ENCODE data around the gene PRKAB1. TPM values are rescaled to one million over a fixed set of nuclear protein-coding genes. Genes with fewer than 3 reads are reported as not detected.
A peak's percentile ranks its signal among the peaks of the same experiment; 100 is the strongest.

The PRKAB1 gene
- total and polyA plus RNA-seq, 9 of the 15 experiments (the other 6 are each of a cell fraction or from before 2014, with no cell fraction given): 32.6 to 94.2 (median 63.8) TPM

- no peak for TF ChIP-seq HINFP (tag; conservative IDR thresholded peaks at IDR 0.05; ENCODE audit: low read depth)
- TF ChIP-seq MAFG (tag; conservative IDR thresholded peaks at IDR 0.05): peak; percentile 34; the same call in 1 of the 2 replicates
- no peak for TF ChIP-seq SP1 (CRISPR knock-in tag; IDR thresholded peaks at IDR 0.05)
- no peak for TF ChIP-seq TRIM28 (IDR thresholded peaks at IDR 0.05)
- peak; percentile 57 for TF ChIP-seq CBFA2T2 (conservative IDR thresholded peaks at IDR 0.05)
- no peak for TF ChIP-seq PBX2 (CRISPR knock-in tag; IDR thresholded peaks at IDR 0.05; ENCODE audit: low read depth)
- peak; percentile 91 for TF ChIP-seq PBX2 (tag; conservative IDR thresholded peaks at IDR 0.05; ENCODE audit: low read depth)
- TF ChIP-seq PRDM10 (IDR thresholded peaks at IDR 0.05; ENCODE audit: partially characterized antibody): no peak
- no peak for TF ChIP-seq XRCC5 (IDR thresholded peaks at IDR 0.05; ENCODE audit: low read depth, low read length)
- peak; percentile 77 for TF ChIP-seq CBFA2T3 (IDR thresholded peaks at IDR 0.05)
- peak; percentile 72; the same call in 1 of the 2 replicates for TF ChIP-seq EHMT2 (IDR thresholded peaks at IDR 0.05)
- peak; percentile 94 for TF ChIP-seq PKNOX1 (IDR thresholded peaks at IDR 0.05)
- TF ChIP-seq FOSL1 (tag; conservative IDR thresholded peaks at IDR 0.05): 0 out of 2 replicates have a peak, but pooled peaks have one; percentile 19
- TF ChIP-seq NR4A1 (CRISPR knock-in tag; IDR thresholded peaks at IDR 0.05): no peak
- no peak for TF ChIP-seq NR4A1 (tag; IDR thresholded peaks at IDR 0.05)
- TF ChIP-seq CREBBP (IDR thresholded peaks at IDR 0.05; ENCODE audit: low read depth, low read length): no peak
- no peak for TF ChIP-seq GTF2F1 (IDR thresholded peaks at IDR 0.05; ENCODE audit: low read depth, low read length)
- peak; percentile 51 for TF ChIP-seq SMAD4 (CRISPR knock-in tag; conservative IDR thresholded peaks at IDR 0.05)
- TF ChIP-seq TRIM25 (IDR thresholded peaks at IDR 0.05; ENCODE audit: borderline replicate concordance): no peak
Observed at GRCh38 chr12:119630962-119631550, 36.9 kb upstream of the PRKAB1 start (continued).

Data from K562 (cell line).